ENCODE results near the gene SVOPL.
"Not testable (repeated sequence)": the region's sequence is repeated elsewhere in the genome, so short reads cannot be mapped to it uniquely, and the experiment has no call there.

The SVOPL gene

GRCh38 chr7:138699661-138700060, 1.5 kb downstream of the SVOPL start:
- DNase-seq, result no peak

- DNase-seq, result no peak
Observed at GRCh38 chr7:138698281-138698680, 2.9 kb downstream of the SVOPL start.

- no peak for DNase-seq
Observed at GRCh38 chr7:138697535-138698182, 3.5 kb downstream of the SVOPL start.

- not testable (repeated sequence) for DNase-seq
Observed at GRCh38 chr7:138695776-138696175, 5.4 kb downstream of the SVOPL start.

GRCh38 chr7:138695106-138695505, 6.1 kb downstream of the SVOPL start:
- no peak for DNase-seq

GRCh38 chr7:138691178-138691577, 10.0 kb downstream of the SVOPL start:
- no peak for DNase-seq

GRCh38 chr7:138690495-138690894, 10.7 kb downstream of the SVOPL start:
- no peak for DNase-seq

GRCh38 chr7:138688037-138688436, 13.1 kb downstream of the SVOPL start:
- not testable (repeated sequence) for DNase-seq

GRCh38 chr7:138684340-138684739, 16.8 kb downstream of the SVOPL start:
- no peak for DNase-seq

- DNase-seq, result no peak
Observed at GRCh38 chr7:138679793-138680192, 21.4 kb downstream of the SVOPL start.

- DNase-seq, result no peak
Observed at GRCh38 chr7:138670594-138670993, 30.6 kb downstream of the SVOPL start.

- DNase-seq, result peak; percentile 7
Observed at GRCh38 chr7:138669364-138669763, 31.8 kb downstream of the SVOPL start.

GRCh38 chr7:138668946-138669345, 32.2 kb downstream of the SVOPL start:
- DNase-seq, result no peak

- DNase-seq, result no peak
Observed at GRCh38 chr7:138668229-138668596, 32.9 kb downstream of the SVOPL start.

- DNase-seq, result no peak
Observed at GRCh38 chr7:138667535-138668228, 33.5 kb downstream of the SVOPL start.

- no peak for DNase-seq
Observed at GRCh38 chr7:138666385-138666784, 34.8 kb downstream of the SVOPL start.

- no peak for DNase-seq
Observed at GRCh38 chr7:138665669-138666140, 35.5 kb downstream of the SVOPL start.

- peak; percentile 3 for DNase-seq
Observed at GRCh38 chr7:138665249-138665648, 35.9 kb downstream of the SVOPL start.

GRCh38 chr7:138663725-138664710, 37.1 kb downstream of the SVOPL start:
- peak; percentile 15 for DNase-seq

- no peak for DNase-seq
Observed at GRCh38 chr7:138662991-138663320, 38.2 kb downstream of the SVOPL start.

- no peak for DNase-seq
Observed at GRCh38 chr7:138662076-138662990, 38.8 kb downstream of the SVOPL start.

GRCh38 chr7:138661069-138661635, 40.0 kb downstream of the SVOPL start:
- no peak for DNase-seq
